Activated T-helper 9 cell treated with anti-CD3 and anti-CD28 coated beads, Interleukin-2, amount 50 U/mL, for 16 hours (primary cell): Measurements from ENCODE around the gene ZMYM4.

Experiments
- DNase-seq: peaks from one replicate; pipeline ENCODE4 v3.0.0-alpha.2; 2020; ENCODE audit warnings: low read depth

Gene ZMYM4

DNA sequence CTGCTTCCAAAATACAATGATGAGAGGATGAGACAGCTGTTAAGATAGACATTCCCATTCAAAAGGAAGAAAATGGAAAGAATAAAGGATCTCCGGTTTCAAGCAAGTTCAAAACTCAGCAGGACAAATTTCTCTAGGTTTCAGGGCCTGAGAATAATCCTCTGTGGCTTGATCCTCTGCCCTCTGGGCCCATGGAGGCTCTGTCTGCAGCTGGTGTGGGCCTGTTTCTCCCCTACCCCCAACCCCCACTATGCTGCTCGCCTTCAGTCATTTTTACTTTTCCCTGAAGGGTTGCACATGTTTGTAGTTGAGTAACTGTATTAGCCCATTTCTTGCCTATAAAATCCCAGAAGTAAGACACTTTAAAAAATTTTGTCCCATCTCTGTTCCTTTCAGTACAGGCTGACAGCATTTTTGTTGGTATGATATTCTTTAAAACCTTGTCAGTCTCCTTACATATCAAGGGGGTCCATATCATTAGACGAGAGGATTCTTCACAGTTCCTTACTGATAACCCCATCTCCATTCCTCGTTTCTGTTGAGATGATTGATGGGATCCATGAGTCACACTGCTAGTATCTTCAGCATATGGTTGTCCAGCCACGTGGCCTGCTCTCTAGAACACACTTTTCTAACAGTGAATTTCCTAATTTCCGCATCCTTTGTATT, 10.5 kb downstream of the ZMYM4 start:
- DNase-seq: no peak

GRCh38 chr1:35279555-35279904, 11.0 kb downstream of the ZMYM4 start:
- DNase-seq: no peak

DNA sequence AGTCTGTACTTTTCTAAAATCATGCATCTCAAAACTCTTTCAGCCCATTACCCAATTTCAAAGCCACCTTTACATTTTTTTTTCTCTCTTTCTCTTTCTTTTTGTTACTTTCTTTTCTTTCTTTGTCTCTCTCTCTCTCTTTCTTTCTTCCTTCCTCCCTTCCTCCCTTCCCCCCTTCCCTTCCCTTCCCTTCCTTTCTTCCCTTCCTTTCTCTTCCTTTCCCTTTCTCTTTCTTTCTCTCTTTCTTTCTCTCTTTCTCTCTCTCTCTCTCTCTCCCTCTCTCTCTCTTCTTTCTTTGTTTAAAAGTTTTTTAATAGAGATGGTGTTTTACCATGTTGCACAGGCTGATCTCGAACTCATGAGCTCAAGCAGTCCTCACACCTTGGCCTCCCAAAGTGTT, 11.5 kb downstream of the ZMYM4 start:
- DNase-seq: no peak

DNA sequence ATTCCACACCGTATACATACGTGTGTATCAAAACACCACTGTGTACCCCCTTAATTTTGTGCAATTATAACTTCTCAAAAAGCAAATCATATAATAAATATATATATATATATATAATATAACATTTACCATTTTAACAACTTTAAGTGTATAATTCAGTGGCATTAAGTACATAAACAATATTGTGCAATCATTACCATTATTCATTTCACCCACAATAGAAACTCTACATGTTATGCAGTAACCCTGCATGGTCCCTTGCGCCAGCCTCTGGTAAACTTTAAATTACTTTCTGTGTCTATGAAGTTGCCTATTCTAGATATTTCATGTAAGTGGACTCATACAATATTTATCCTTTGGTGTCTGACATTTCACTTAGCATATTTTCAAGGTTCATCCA, 13.1 kb downstream of the ZMYM4 start:
- no peak for DNase-seq

- no peak for DNase-seq
These were observed 13.7 kb downstream of the ZMYM4 start for GRCh38 chr1:35282172-35282571.

GRCh38 chr1:35284852-35285251, 16.3 kb downstream of the ZMYM4 start:
- no peak for DNase-seq

DNA sequence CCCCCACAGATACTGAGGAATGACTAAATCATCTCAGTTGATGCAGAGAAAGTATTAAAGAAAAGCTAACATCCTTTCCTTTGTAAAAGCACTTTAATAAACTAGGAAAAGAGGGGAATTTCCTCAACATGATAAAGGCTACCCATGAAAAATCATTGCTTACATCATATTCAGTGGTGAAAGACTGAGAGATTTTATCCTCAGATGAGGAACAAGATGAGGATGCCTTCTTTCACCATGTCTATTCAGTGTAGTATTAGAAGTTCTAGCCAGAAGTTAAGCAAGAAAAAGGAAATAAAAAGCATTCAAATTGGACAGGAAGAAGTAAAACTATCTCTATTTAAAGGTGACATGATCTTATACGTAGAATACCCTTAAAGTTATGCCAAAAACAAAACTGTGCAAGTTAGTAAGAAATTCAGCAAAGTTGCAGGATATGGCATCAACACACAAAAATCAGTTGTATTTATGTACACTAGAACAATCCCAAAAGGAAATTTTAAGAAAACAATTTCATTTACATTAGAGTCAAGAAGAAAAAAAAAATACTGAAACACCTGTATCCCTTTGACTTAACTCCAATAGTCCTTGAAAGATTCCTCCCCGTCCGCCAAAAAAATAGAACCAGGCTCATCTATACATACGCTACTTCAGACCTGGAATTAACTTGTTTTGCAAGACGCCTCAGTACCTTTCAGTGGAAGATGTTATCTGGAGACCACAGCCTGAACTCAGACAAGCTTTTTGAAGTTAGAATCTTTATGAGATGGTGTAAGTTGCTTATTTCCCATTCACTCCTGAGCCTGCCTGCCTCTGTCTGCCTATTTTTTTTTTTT, 17.5 kb downstream of the ZMYM4 start:
- DNase-seq: no peak

GRCh38 chr1:35287807-35288640, 19.5 kb downstream of the ZMYM4 start:
- DNase-seq: no peak

DNA sequence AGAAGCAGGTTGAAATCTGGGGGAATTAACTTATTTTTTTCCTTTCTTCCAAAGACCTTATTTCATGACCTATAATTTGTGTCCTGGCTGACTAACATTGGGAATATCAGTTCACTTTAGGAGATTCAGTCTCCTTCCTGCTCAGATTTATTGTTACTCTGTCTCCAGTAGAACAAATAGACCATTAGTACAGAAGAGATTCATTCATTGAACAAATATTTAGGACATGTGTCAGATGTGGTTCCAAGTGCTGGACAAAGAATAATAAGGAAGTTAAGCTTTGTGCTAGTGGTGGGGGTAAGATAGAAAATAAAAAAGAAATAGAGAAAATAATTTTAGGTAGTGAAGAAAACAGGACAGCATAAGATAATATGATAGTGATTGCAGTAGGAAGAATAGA, 20.3 kb downstream of the ZMYM4 start:
- no peak for DNase-seq

GRCh38 chr1:35290452-35290851, 21.9 kb downstream of the ZMYM4 start:
- DNase-seq: no peak

DNA sequence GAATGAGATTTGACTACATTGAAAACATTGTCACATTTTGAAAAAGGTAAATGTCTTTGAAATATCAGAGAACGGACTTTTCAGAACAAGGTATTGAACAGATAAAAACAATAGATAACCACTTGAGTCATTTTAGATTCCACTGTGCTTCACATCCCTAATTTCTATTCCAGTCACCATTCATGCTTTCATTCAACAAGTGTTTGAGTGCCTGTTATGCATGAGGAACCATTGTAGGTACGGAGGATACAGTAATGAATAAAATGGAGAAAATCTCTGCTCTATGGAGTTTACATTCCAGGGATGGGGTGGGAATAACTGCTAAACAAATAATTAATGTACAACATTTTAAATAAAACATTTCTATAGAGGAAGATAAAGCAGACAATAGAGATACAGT, 26.3 kb downstream of the ZMYM4 start:
- no peak for DNase-seq

GRCh38 chr1:35297886-35298285, 29.4 kb downstream of the ZMYM4 start:
- no peak for DNase-seq

DNA sequence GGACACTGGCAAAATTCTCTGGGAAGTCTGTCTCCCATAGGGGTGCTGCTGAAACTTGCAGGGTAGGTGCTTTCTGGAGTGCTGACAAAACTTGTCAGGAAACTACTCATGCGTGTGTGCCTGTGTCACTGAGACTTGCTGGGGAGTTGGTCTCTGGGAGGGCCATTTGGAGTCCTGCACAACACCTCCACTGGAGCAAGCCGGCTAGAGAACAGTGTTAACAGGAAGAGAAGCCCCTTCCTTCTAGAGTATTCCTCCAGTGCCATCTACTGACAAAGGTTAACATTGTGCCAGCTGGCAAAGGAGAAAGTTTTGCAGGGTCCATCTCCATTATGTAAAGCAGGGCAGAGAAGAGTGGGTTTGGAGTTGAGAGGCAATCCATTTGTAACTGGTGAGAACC, 30.0 kb downstream of the ZMYM4 start:
- DNase-seq: no peak

- DNase-seq: no peak
These were observed 31.9 kb downstream of the ZMYM4 start for GRCh38 chr1:35300376-35300775.

DNA sequence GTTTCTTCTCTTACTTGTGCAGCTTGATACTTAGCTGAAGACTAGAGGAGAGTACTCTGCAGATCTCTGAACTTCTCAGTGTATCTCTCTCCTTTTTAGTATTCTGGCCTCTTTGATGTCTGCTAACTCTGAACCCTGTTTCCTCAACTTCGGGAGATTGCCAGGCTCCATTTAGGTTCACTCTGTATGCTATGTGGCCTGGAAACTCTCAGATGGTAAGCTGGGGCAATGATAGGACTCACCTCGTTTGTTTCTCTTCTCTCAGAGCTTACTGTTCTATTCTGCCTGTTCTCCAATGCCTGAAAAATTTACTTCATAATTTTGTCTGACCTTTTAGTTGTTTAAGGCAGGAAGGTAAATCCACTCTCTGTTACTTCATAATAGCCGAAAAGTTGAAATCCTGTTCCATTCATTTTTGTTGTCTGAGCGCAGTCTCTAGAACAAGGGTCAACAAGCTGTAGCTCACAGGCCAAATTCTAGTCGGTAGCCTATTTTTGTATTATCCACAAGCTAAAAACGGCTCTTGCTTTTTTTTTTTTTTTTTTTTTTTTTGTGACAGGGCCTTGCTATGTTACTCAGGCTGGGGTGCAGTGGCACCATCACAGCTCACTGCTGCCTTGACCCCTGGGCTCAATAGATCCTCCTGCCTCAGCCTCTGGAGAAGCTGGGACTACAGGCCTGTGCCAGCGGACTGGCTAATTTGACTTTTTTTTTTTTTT, 33.3 kb downstream of the ZMYM4 start:
- DNase-seq: no peak

DNA sequence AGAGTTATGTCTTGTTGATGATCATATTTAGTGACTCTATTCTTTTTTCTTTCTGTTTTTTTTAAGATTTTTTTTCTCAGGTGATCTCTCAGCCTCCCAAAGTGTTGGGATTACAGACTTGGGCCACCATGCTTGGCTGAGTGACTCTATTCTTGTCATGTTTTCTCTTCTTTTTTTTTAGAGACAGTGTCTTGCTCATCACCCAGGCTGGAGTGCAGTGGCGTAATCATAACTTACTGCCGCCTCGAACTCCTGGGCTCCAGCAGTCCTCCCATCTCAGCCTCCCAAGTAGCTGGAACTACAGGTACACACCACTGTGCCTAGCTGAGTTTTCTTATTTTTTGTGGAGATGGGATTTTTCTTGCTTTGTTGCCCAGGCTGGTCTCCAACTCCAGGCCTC, 36.9 kb downstream of the ZMYM4 start:
- no peak for DNase-seq

DNA sequence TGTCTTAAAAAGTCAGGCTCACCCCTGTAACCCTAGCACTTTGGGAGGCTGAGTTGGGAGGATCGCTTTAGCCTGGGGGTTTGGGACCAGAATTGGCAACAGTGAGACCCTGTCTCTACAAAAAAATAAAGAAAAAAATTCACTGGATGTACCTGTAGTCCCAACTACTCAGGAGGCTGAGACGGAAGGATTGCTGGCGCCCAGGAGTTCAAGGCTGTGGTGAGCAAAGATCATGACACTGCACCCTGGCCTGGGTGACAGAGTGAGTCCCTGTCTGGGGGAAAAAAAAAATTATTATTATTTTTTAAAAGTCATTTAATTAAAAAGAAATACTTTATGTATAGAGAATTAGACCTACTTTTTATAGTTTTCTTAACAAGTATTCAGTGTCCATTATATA, 47.1 kb downstream of the ZMYM4 start:
- DNase-seq: no peak

- no peak for DNase-seq
These were observed 47.8 kb downstream of the ZMYM4 start for GRCh38 chr1:35316264-35316663.

DNA sequence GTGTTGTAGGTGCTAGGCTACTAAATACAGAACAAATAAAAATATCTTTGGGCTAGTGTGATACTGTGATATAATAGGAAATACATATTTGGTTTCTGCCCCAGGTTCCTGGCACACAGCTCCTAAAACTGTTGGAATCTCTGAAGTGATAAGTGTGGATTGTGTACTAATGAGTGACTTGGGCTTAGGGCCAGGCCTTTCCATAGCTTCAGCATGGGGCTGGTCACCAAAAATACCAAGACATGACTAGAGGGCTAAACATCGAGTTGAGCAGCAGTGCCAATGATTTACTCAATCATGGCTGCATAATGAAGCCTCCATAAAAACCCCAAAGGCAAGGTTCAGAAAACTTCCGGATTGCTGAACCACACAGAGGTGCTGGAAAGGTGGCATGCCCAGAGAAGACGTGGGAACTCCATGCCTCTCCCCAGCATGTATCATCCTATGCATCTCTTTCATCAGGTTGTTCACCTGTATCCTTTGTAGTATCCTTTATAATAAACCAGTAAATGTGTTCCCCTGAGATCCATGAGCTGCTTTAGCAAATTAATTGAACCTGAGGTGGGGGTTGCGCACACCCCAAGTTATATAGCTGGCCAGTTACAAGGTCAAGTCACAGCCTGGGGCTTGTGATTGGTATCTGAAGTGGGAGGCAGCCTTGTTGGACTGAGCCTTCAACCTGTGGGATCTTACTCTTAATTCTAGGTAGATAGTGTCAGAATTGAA, 51.6 kb downstream of the ZMYM4 start:
- DNase-seq: no peak

- no peak for DNase-seq
These were observed 52.4 kb downstream of the ZMYM4 start for GRCh38 chr1:35320937-35321336.

- no peak for DNase-seq
These were observed 56.0 kb downstream of the ZMYM4 start for GRCh38 chr1:35324486-35324885.
